ENCODE measurements around the gene RIMS4. TPM values are rescaled to one million over a fixed set of nuclear protein-coding genes. Genes with fewer than 3 reads are reported as not detected.

Gene RIMS4
- total RNA-seq, 1 donor from 2014 or later = 0.08 TPM

Other genes starting within 250 kb of the RIMS4 start
- gene PKIG, start 228.0 kb downstream of the RIMS4 start, total RNA-seq = 11.3 TPM
- gene ADA, start 158.8 kb downstream of the RIMS4 start, total RNA-seq = 21.8 TPM
- 1.9 TPM for gene CCN5, start 95.2 kb downstream of the RIMS4 start, total RNA-seq
- 1.0 TPM for gene KCNK15, start 64.7 kb downstream of the RIMS4 start, total RNA-seq
- gene YWHAB, start 75.2 kb upstream of the RIMS4 start, total RNA-seq = 158 TPM
- gene PABPC1L, start 99.5 kb upstream of the RIMS4 start, total RNA-seq = 10.0 TPM
- 11.4 TPM for gene TOMM34, start 149.9 kb upstream of the RIMS4 start, total RNA-seq
- gene STK4, start 156.0 kb upstream of the RIMS4 start, total RNA-seq = 15.8 TPM